Upper lobe of right lung (tissue), 1 donor: ENCODE measurements around the gene CDCP1. TPM values are rescaled to one million over a fixed set of nuclear protein-coding genes. Genes with fewer than 3 reads are reported as not detected.
"Not testable (repeated sequence)": the region's sequence is repeated elsewhere in the genome, so short reads cannot be mapped to it uniquely, and the experiment has no call there.

ENCODE experiments used
- ATAC-seq: fragments of 200-7000 bp; cut with Tn5 transposase; one replicate; pipeline ENCODE4 v1.9.1; 2020; ENCODE audit warnings: mild to moderate bottlenecking, moderate library complexity
- DNase-seq: peaks from one replicate; pipeline ENCODE4 v3.0.0-alpha.2; 2020
- H3K27ac ChIP-seq: fragments of 200-600 bp; one replicate; pipeline ENCODE4 v1.8.0; 2022
- H3K27me3 ChIP-seq: fragments of 200-600 bp; one replicate; pipeline ENCODE4 v1.8.0; 2022; ENCODE audit warnings: mild to moderate bottlenecking
- H3K36me3 ChIP-seq: fragments of 200-600 bp; one replicate; pipeline ENCODE4 v1.8.0; 2022
- H3K4me1 ChIP-seq: fragments of 200-600 bp; one replicate; pipeline ENCODE4 v1.8.0; 2022
- H3K4me3 ChIP-seq: fragments of 200-600 bp; one replicate; pipeline ENCODE4 v1.8.0; 2022; ENCODE audit warnings: mild to moderate bottlenecking
- H3K9me3 ChIP-seq: fragments of 200-600 bp; one replicate; pipeline ENCODE4 v1.8.0; 2022
- intact Hi-C: fragments of 100-400 bp; cut with DNase I; formaldehyde crosslinking; loops from one replicate; pipeline ENCODE4 v1.11.0; 2022
- total RNA-seq: library from RNA; stranded (reverse); fragmentation: NEBNext Ultra II Directional; extraction: Animal tissue kit (Norgen Biotek cat#: 25700); gene quantifications from one replicate; pipeline ENCODE4 v1.2.1, GENCODE V29; 2021
- TF ChIP-seq, protein P1 (sequence below): fragments of 200-600 bp; IDR thresholded peaks from one replicate; pipeline ENCODE4 v1.8.0; 2022; ENCODE audit warnings: antibody characterized with exemption
- donor health status: DM: no; HTN: yes; CAD: no; lungs with severe emphysema.

CDCP1 gene
- total RNA-seq, 1 donor from 2014 or later, result 19.1 TPM

- Histone ChIP-seq H3K9me3 (no peaks in the 10 kb centered on the region), H3K27ac (no peak overlapping the region), H3K36me3 (no peaks in the 10 kb centered on the region), H3K4me3 (no peak overlapping the region), H3K27me3 (no peaks in the 10 kb centered on the region), H3K4me1 (no peaks in the 10 kb centered on the region)
- DNase-seq, result no peak
- TF ChIP-seq, protein P1, sequence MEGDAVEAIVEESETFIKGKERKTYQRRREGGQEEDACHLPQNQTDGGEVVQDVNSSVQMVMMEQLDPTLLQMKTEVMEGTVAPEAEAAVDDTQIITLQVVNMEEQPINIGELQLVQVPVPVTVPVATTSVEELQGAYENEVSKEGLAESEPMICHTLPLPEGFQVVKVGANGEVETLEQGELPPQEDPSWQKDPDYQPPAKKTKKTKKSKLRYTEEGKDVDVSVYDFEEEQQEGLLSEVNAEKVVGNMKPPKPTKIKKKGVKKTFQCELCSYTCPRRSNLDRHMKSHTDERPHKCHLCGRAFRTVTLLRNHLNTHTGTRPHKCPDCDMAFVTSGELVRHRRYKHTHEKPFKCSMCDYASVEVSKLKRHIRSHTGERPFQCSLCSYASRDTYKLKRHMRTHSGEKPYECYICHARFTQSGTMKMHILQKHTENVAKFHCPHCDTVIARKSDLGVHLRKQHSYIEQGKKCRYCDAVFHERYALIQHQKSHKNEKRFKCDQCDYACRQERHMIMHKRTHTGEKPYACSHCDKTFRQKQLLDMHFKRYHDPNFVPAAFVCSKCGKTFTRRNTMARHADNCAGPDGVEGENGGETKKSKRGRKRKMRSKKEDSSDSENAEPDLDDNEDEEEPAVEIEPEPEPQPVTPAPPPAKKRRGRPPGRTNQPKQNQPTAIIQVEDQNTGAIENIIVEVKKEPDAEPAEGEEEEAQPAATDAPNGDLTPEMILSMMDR, result no peak
- intact Hi-C loops, result no loop called here
- no peak for ATAC-seq
These were observed 64.0 kb downstream of the CDCP1 start for GRCh38 chr3:45082142-45082538.

DNA sequence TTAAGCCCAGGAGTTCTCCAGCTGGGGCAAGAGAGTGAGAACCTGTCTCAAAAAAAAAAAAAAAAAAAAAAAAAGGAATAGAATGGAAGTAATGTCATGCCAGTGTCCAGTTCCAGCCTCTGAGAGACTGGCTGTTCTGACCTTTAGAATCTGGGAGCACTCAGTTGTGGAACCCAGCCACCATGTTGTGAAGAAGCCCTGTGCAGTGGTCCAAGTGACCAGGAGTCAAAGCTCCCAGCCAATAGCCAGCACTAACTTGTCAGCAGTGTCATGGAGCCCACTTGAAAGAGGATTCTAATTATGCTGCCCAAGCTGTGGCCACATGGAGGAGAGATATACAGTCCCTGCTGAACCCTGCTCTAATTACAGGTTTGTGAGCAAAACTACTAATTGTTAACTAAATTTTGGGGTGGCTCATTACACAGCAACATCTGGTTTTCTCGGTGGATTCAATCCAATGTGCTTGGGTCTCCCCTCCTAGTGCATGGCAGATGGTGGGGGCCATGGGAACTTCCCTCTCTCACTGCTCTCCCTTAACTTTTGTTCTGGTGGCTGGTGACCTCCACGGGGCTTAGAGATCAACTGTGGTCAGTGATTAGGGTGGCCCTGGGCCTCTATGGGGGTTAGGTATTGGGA lies 64.6 kb downstream of the CDCP1 start:
- Histone ChIP-seq H3K27ac (no peak overlapping the region), H3K9me3 (no peaks in the 10 kb centered on the region)
- intact Hi-C loops, result no loop called here

GRCh38 chr3:45080824-45081223 lies 65.4 kb downstream of the CDCP1 start:
- TF ChIP-seq, protein P1, result no peak
- Histone ChIP-seq H3K4me1 (no peaks in the 10 kb centered on the region), H3K36me3 (no peaks in the 10 kb centered on the region), H3K27me3 (no peaks in the 10 kb centered on the region), H3K27ac (no peak overlapping the region), H3K9me3 (no peaks in the 10 kb centered on the region), H3K4me3 (no peak overlapping the region)
- DNase-seq, result no peak
- ATAC-seq, result peak; percentile 30
- intact Hi-C loops, result no loop called here

More for the DNA sequence above, 64.6 kb downstream of the CDCP1 start:
- ATAC-seq, result no peak
- no peaks in the 10 kb centered on the region for H3K36me3 ChIP-seq
- H3K27me3 ChIP-seq, result no peaks in the 10 kb centered on the region
- no peak overlapping the region for H3K4me3 ChIP-seq
- TF ChIP-seq, protein P1, result no peak
- no peak for DNase-seq
- H3K4me1 ChIP-seq, result no peaks in the 10 kb centered on the region

- Histone ChIP-seq H3K27me3 (no peaks in the 10 kb centered on the region), H3K27ac (no peak overlapping the region), H3K4me1 (no peaks in the 10 kb centered on the region), H3K36me3 (no peaks in the 10 kb centered on the region), H3K9me3 (no peaks in the 10 kb centered on the region), H3K4me3 (no peak overlapping the region)
- TF ChIP-seq, protein P1, result no peak
- DNase-seq (no peak), ATAC-seq (no peak)
- intact Hi-C loops, result no loop called here
These were observed 66.5 kb downstream of the CDCP1 start for GRCh38 chr3:45079715-45080114.

GRCh38 chr3:45078910-45079522 lies 67.2 kb downstream of the CDCP1 start:
- TF ChIP-seq, protein P1, result no peak
- Histone ChIP-seq H3K27ac (no peak overlapping the region), H3K4me3 (no peak overlapping the region), H3K9me3 (no peaks in the 10 kb centered on the region), H3K4me1 (no peaks in the 10 kb centered on the region), H3K27me3 (no peaks in the 10 kb centered on the region), H3K36me3 (no peaks in the 10 kb centered on the region)
- no peak for DNase-seq
- ATAC-seq, result no peak
- intact Hi-C loops, result no loop called here

- H3K4me3 ChIP-seq, DNase-seq, H3K27ac ChIP-seq, H3K36me3 ChIP-seq, H3K27me3 ChIP-seq, H3K9me3 ChIP-seq, ATAC-seq, intact Hi-C loops, H3K4me1 ChIP-seq: not testable (repeated sequence)
These were observed 67.9 kb downstream of the CDCP1 start for GRCh38 chr3:45078256-45078655.
